SU-DHL-6 (cell line): Measurements from ENCODE around the gene TRIML1.

Source experiments
- H2AFZ ChIP-seq: fragments of 200-600 bp; sonication (generic); 2 replicates; pipeline ENCODE4 v1.6.1; 2014; ENCODE audit warnings: low read depth, mild to moderate bottlenecking, moderate library complexity, mixed read lengths, antibody characterized with exemption, low read length; ENCODE audit not compliant: severe bottlenecking
- H3F3A ChIP-seq: fragments of 200-600 bp; shearing (Covaris generic); 2 replicates; pipeline ENCODE4 v1.6.0; 2016; ENCODE audit warnings: antibody characterized with exemption, mild to moderate bottlenecking; ENCODE audit not compliant: insufficient read depth
- H3K27ac ChIP-seq: fragments of 200-600 bp; sonication (generic); 2 replicates; pipeline ENCODE4 v1.5.1; 2016; ENCODE audit warnings: low read depth, mild to moderate bottlenecking, low read length, moderate library complexity, mixed read lengths
- H3K27me3 ChIP-seq: fragments of 200-600 bp; sonication (generic), shearing (Covaris generic); 2 replicates; pipeline ENCODE4 v1.6.0; 2014; ENCODE audit warnings: mild to moderate bottlenecking, low read length
- H3K36me3 ChIP-seq: fragments of 200-600 bp; sonication (generic); 2 replicates; pipeline ENCODE4 v1.6.1; 2014; ENCODE audit warnings: mild to moderate bottlenecking, low read length, mixed read lengths
- H3K4me2 ChIP-seq: fragments of 300-600, 200-600 bp; shearing (Covaris generic), sonication (generic); 2 replicates; pipeline ENCODE4 v1.6.0; 2014; ENCODE audit warnings: low read length, low read depth, mild to moderate bottlenecking; ENCODE audit not compliant: poor library complexity, severe bottlenecking
- H3K4me3 ChIP-seq: fragments of 200-600 bp; sonication (generic); 2 replicates; pipeline ENCODE4 v1.5.1; 2014; ENCODE audit warnings: antibody characterized with exemption, low read length, mild to moderate bottlenecking, mixed read lengths; ENCODE audit not compliant: insufficient read depth, poor library complexity, severe bottlenecking
- H3K79me2 ChIP-seq: fragments of 200-600 bp; sonication (generic); 2 replicates; pipeline ENCODE4 v1.6.1; 2014; ENCODE audit warnings: mild to moderate bottlenecking, low read length, moderate library complexity; ENCODE audit not compliant: insufficient read depth
- H3K9ac ChIP-seq: fragments of 200-600 bp; sonication (generic); 2 replicates; pipeline ENCODE4 v1.7.0; 2014; ENCODE audit warnings: mild to moderate bottlenecking, low read length
- H3K9me2 ChIP-seq: fragments of 200-600 bp; sonication (generic); replicated peaks from 2 replicates; pipeline ENCODE4 v1.6.1; 2014; ENCODE audit warnings: low read length; ENCODE audit not compliant: insufficient read depth
- H3K9me3 ChIP-seq: fragments of 200-600 bp; sonication (generic); 2 replicates; pipeline ENCODE4 v1.6.1; 2014; ENCODE audit warnings: low read length, mixed read lengths; ENCODE audit not compliant: insufficient read depth
- H4K20me1 ChIP-seq: fragments of 200-600 bp; sonication (generic); 2 replicates; pipeline ENCODE4 v1.6.1; 2014; ENCODE audit warnings: low read depth, mild to moderate bottlenecking, antibody characterized with exemption, low read length, moderate library complexity, mixed read lengths
- EZH2phosphoT487 ChIP-seq: fragments of 200-600 bp; sonication (generic), shearing (Covaris generic); conservative IDR thresholded peaks from 2 replicates; pipeline ENCODE4 v1.6.1; 2018; ENCODE audit warnings: mild to moderate bottlenecking, antibody characterized with exemption, low read length, moderate library complexity, mixed read lengths
- TF ChIP-seq, protein P1 (sequence below): fragments of 200-600 bp; sonication (generic); IDR thresholded peaks from one replicate; pipeline ENCODE4 v1.5.1; 2017; ENCODE audit warnings: antibody characterized with exemption, mild to moderate bottlenecking, low read length, moderate library complexity; ENCODE audit not compliant: insufficient read depth, poor library complexity, severe bottlenecking

The TRIML1 gene

GRCh38 chr4:188121530-188121929 is 17.7 kb upstream of the TRIML1 start:
- H3K4me3 ChIP-seq: no peak overlapping the region
- H3K79me2 ChIP-seq: no peaks in the 10 kb centered on the region
- H2AFZ ChIP-seq: no peak overlapping the region

DNA sequence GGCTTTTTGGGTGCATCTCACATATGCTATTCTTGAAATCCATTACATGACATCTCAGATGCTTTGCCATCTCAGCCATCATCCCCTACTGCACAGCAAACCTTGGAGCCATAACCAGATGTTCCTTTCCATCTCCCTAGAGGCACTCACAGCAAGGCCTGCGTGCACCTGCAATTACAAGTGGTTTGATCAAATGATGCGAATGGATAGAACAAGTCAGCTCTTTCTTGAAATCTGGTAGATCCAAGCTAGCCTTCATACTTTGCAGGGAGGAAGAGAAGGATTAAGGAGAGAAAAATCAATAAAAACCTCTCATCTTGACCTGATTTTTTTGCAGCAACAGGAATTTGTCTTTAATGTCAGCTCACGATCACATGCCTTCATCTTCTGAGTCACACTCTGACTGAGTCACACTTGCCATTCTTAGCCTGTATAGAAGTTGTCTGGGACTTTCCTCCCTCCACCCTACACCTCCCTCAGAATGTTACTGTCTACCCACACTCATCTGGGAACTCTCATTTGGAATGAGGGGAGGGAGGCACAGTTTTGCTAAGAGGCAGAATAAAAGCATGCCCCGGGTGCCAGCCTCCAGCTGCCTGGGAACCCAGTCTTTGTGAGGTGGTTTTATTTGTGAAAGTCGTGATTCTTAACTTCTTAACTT is 11.9 kb upstream of the TRIML1 start:
- no peak overlapping the region for H3K27ac ChIP-seq
- no peaks in the 10 kb centered on the region for H3K79me2 ChIP-seq
- H3K9me2 ChIP-seq: no peaks in the 10 kb centered on the region
- H3K36me3 ChIP-seq: no peaks in the 10 kb centered on the region
- H3K27me3 ChIP-seq: no peaks in the 10 kb centered on the region
- no peaks in the 10 kb centered on the region for H4K20me1 ChIP-seq
- H2AFZ ChIP-seq: no peak overlapping the region
- H3K4me3 ChIP-seq: no peak overlapping the region
- H3K9me3 ChIP-seq: no peaks in the 10 kb centered on the region
- H3F3A ChIP-seq: no peaks in the 10 kb centered on the region
- H3K4me2 ChIP-seq: no peak overlapping the region
- H3K9ac ChIP-seq: no peak overlapping the region
- TF ChIP-seq, protein P1, sequence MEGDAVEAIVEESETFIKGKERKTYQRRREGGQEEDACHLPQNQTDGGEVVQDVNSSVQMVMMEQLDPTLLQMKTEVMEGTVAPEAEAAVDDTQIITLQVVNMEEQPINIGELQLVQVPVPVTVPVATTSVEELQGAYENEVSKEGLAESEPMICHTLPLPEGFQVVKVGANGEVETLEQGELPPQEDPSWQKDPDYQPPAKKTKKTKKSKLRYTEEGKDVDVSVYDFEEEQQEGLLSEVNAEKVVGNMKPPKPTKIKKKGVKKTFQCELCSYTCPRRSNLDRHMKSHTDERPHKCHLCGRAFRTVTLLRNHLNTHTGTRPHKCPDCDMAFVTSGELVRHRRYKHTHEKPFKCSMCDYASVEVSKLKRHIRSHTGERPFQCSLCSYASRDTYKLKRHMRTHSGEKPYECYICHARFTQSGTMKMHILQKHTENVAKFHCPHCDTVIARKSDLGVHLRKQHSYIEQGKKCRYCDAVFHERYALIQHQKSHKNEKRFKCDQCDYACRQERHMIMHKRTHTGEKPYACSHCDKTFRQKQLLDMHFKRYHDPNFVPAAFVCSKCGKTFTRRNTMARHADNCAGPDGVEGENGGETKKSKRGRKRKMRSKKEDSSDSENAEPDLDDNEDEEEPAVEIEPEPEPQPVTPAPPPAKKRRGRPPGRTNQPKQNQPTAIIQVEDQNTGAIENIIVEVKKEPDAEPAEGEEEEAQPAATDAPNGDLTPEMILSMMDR: no peak
- TF ChIP-seq EZH2phosphoT487: no peak

More at GRCh38 chr4:188121530-188121929, 17.7 kb upstream of the TRIML1 start:
- H3K27ac ChIP-seq: no peak overlapping the region
- no peaks in the 10 kb centered on the region for H3F3A ChIP-seq
- no peaks in the 10 kb centered on the region for H3K9me2 ChIP-seq
- no peaks in the 10 kb centered on the region for H4K20me1 ChIP-seq
- TF ChIP-seq, protein P1: no peak
- no peaks in the 10 kb centered on the region for H3K27me3 ChIP-seq
- no peak overlapping the region for H3K9ac ChIP-seq
- H3K36me3 ChIP-seq: no peaks in the 10 kb centered on the region
- H3K9me3 ChIP-seq: no peaks in the 10 kb centered on the region
- no peak overlapping the region for H3K4me2 ChIP-seq

- no peaks in the 10 kb centered on the region for H4K20me1 ChIP-seq
- TF ChIP-seq, protein P1: no peak
- no peak for TF ChIP-seq EZH2phosphoT487
- H3K36me3 ChIP-seq: no peaks in the 10 kb centered on the region
- H2AFZ ChIP-seq: no peak overlapping the region
- no peak overlapping the region for H3K4me2 ChIP-seq
- H3K27me3 ChIP-seq: no peaks in the 10 kb centered on the region
- H3K9me3 ChIP-seq: no peaks in the 10 kb centered on the region
- no peak overlapping the region for H3K27ac ChIP-seq
- H3K79me2 ChIP-seq: no peaks in the 10 kb centered on the region
- H3F3A ChIP-seq: no peaks in the 10 kb centered on the region
- H3K4me3 ChIP-seq: no peak overlapping the region
- H3K9me2 ChIP-seq: no peaks in the 10 kb centered on the region
- no peak overlapping the region for H3K9ac ChIP-seq
Measured at GRCh38 chr4:188130355-188130754, 8.9 kb upstream of the TRIML1 start.
